Activated CD4-positive, alpha-beta memory T cell treated with anti-CD3 and anti-CD28 coated beads for 36 hours (primary cell): Measurements from ENCODE around the gene RPTOR. TPM values are rescaled to one million over a fixed set of nuclear protein-coding genes. Genes with fewer than 3 reads are reported as not detected.

Experiments
- CTCF ChIA-PET: fragments of 350-600 bp; sonication (Branson Sonifier 250); formaldehyde crosslinking; loops from one replicate; lab custom pipeline; 2021; ENCODE audit warnings: antibody characterized with exemption, inconsistent platforms; lab: Charles Lee
- POLR2A ChIA-PET: fragments of 350-600 bp; sonication (Branson Sonifier 250); formaldehyde crosslinking; loops from one replicate; lab custom pipeline; 2021; ENCODE audit warnings: antibody characterized with exemption; lab: Charles Lee
- DNase-seq: peaks from one replicate; pipeline ENCODE4 v3.0.0-alpha.2; 2020
- H3K27ac Mint-ChIP-seq: one replicate; pipeline ENCODE4 v1.8.0; 2021; ENCODE audit warnings: mixed read lengths
- H3K27me3 Mint-ChIP-seq: one replicate; pipeline ENCODE4 v1.8.0; 2021; ENCODE audit warnings: mixed read lengths
- H3K36me3 Mint-ChIP-seq: one replicate; pipeline ENCODE4 v1.8.0; 2021; ENCODE audit warnings: mixed read lengths
- H3K4me1 Mint-ChIP-seq: one replicate; pipeline ENCODE4 v1.8.0; 2021; ENCODE audit warnings: low read depth, mixed read lengths
- H3K4me3 Mint-ChIP-seq: one replicate; pipeline ENCODE4 v1.8.0; 2021; ENCODE audit warnings: mild to moderate bottlenecking, mixed read lengths
- H3K9me3 Mint-ChIP-seq: one replicate; pipeline ENCODE4 v1.8.0; 2021; ENCODE audit warnings: mixed read lengths
- intact Hi-C: fragments of 100-400 bp; cut with micrococcal nuclease; formaldehyde crosslinking; loops from one replicate; pipeline ENCODE4 v1.15.1; 2023
- total RNA-seq, 2 experiments: library from RNA; stranded (reverse); gene quantifications; one replicate each; pipeline ENCODE4 v1.2.3, GENCODE V29; 2021

The RPTOR gene, protein sequence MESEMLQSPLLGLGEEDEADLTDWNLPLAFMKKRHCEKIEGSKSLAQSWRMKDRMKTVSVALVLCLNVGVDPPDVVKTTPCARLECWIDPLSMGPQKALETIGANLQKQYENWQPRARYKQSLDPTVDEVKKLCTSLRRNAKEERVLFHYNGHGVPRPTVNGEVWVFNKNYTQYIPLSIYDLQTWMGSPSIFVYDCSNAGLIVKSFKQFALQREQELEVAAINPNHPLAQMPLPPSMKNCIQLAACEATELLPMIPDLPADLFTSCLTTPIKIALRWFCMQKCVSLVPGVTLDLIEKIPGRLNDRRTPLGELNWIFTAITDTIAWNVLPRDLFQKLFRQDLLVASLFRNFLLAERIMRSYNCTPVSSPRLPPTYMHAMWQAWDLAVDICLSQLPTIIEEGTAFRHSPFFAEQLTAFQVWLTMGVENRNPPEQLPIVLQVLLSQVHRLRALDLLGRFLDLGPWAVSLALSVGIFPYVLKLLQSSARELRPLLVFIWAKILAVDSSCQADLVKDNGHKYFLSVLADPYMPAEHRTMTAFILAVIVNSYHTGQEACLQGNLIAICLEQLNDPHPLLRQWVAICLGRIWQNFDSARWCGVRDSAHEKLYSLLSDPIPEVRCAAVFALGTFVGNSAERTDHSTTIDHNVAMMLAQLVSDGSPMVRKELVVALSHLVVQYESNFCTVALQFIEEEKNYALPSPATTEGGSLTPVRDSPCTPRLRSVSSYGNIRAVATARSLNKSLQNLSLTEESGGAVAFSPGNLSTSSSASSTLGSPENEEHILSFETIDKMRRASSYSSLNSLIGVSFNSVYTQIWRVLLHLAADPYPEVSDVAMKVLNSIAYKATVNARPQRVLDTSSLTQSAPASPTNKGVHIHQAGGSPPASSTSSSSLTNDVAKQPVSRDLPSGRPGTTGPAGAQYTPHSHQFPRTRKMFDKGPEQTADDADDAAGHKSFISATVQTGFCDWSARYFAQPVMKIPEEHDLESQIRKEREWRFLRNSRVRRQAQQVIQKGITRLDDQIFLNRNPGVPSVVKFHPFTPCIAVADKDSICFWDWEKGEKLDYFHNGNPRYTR (N-terminal part only)
- total RNA-seq = 10 to 100 TPM; 41.5 to 47.9 TPM

DNA sequence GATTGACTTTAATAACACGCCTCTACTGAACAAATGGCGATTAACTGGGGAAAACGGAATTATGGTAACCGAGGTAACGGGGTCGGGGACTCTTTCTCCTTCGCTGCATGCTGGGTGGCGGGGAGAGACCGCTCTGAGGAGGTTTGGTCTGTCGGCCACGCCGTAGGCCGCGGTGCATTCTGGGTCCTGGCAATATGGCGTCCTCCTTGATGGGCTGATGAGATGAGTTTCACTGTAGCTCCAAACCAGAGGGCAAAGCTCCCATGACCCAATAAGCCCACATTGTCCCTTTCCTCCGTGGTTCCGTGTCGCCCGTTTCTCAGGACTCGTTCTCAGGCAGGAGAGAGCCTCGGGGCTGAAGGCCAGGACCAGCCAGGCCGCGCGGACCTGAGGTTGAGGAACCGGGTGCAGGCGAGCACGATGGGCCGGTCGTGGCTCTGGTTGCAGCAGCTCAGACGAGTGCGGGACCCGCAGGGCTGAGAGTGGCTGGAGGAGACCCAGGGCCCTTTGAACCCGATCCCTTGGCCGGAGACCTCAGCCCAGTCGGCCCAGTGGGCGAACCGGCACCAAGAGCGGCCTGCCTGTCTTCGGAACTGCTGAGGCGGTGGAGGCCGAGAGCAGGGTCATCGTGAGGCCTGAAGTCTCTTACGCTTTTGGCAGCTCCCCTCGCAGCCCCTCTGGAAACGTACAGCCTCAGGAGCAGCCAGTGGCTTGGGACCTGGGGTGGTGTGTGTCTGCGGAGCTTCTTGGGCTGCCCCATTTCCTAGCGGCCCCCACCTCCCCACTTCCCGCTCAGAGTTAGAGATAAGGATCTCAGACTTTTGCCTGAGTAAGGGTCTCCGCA lies at the start of gene RPTOR:
RPTOR (plus strand) TSS at position 184 of the 844 bp plus-strand sequence. CDS start 792 bp downstream, outside the sequence.
- Mint-ChIP-seq H3K27me3 (peaks cover 12% of the 10 kb centered on the region), H3K27ac (peak within 1 kb of the TSS; percentile 88), H3K36me3 (peaks cover 2% of the 10 kb centered on the region), H3K4me3 (peak within 1 kb of the TSS; percentile 96), H3K9me3 (no peaks in the 10 kb centered on the region), H3K4me1 (peaks cover 28% of the 10 kb centered on the region)
- ChIA-PET CTCF (interaction anchor here (1.0 to 2.4 kb wide), 4 partner anchors 31 to 557 kb away, joined by 3 to 9 read pairs (median 5); no protein-coding TSS in a partner anchor), POLR2A (interaction anchor here (0.8 to 1.9 kb wide), 6 partner anchors 12 to 385 kb away, joined by 3 to 6 read pairs (median 3); no protein-coding TSS in a partner anchor)
- intact Hi-C loops = no loop called here
- peak; percentile 95 for DNase-seq

- ChIA-PET POLR2A (interaction anchor here (1.4 kb wide), 1 partner anchor 43 kb away, joined by 3 read pairs; no protein-coding TSS in a partner anchor), CTCF (interaction anchor here (2.0 kb wide), 1 partner anchor 70 kb away, joined by 7 read pairs; no protein-coding TSS in a partner anchor)
- peaks cover 7% of the 10 kb centered on the region for H3K4me1 Mint-ChIP-seq
- no peaks in the 10 kb centered on the region for H3K9me3 Mint-ChIP-seq
- no peak overlapping the region for H3K27ac Mint-ChIP-seq
- H3K27me3 Mint-ChIP-seq = peaks cover 26% of the 10 kb centered on the region
- H3K4me3 Mint-ChIP-seq = no peak overlapping the region
- intact Hi-C loops = no loop called here
- no peaks in the 10 kb centered on the region for H3K36me3 Mint-ChIP-seq
- no peak for DNase-seq
Measured at GRCh38 chr17:80497726-80498241, 46.9 kb upstream of the RPTOR start.

- no peak overlapping the region for H3K4me3 Mint-ChIP-seq
- ChIA-PET CTCF (no interaction called here), POLR2A (interaction anchor here (1.4 kb wide), 1 partner anchor 44 kb away, joined by 3 read pairs; no protein-coding TSS in a partner anchor)
- H3K4me1 Mint-ChIP-seq = peaks cover 7% of the 10 kb centered on the region
- H3K27me3 Mint-ChIP-seq = peaks cover 22% of the 10 kb centered on the region
- no peaks in the 10 kb centered on the region for H3K36me3 Mint-ChIP-seq
- DNase-seq = no peak
- intact Hi-C loops = no loop called here
- H3K9me3 Mint-ChIP-seq = no peaks in the 10 kb centered on the region
- no peak overlapping the region for H3K27ac Mint-ChIP-seq
Measured at GRCh38 chr17:80498242-80498919, 46.3 kb upstream of the RPTOR start.

- Mint-ChIP-seq H3K27ac (no peak overlapping the region), H3K4me3 (no peak overlapping the region), H3K4me1 (peaks cover 7% of the 10 kb centered on the region), H3K27me3 (peaks cover 22% of the 10 kb centered on the region), H3K9me3 (no peaks in the 10 kb centered on the region), H3K36me3 (no peaks in the 10 kb centered on the region)
- ChIA-PET POLR2A (no interaction called here), CTCF (no interaction called here)
- no peak for DNase-seq
- intact Hi-C loops = no loop called here
Measured at GRCh38 chr17:80498920-80499410, 45.7 kb upstream of the RPTOR start.

DNA sequence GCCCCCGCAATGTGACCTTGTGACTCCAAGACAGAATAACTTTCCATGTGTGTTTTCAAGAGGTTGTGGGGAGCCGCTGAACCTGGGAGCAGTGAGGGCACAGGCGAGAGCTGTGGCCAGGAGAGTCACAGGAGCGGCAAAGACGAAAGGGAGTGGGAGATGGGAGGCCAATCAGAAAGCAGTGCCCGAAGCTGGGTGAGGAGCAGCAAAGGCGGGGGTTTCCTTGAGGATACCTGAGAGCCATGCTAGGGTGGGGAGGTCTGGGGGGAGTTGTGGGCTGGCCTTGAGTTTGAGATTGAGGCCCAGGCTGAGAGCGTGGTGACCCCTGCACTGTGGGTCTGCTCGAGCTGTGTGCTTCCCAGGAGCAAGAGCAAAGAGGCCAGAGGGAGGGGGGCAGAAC lies 45.1 kb upstream of the RPTOR start:
- Mint-ChIP-seq H3K36me3 (no peaks in the 10 kb centered on the region), H3K27ac (no peak overlapping the region), H3K4me1 (peaks cover 7% of the 10 kb centered on the region), H3K27me3 (peaks cover 19% of the 10 kb centered on the region), H3K9me3 (no peaks in the 10 kb centered on the region), H3K4me3 (no peak overlapping the region)
- no peak for DNase-seq
- POLR2A ChIA-PET = no interaction called here
- intact Hi-C loops = no loop called here
- CTCF ChIA-PET = no interaction called here

DNA sequence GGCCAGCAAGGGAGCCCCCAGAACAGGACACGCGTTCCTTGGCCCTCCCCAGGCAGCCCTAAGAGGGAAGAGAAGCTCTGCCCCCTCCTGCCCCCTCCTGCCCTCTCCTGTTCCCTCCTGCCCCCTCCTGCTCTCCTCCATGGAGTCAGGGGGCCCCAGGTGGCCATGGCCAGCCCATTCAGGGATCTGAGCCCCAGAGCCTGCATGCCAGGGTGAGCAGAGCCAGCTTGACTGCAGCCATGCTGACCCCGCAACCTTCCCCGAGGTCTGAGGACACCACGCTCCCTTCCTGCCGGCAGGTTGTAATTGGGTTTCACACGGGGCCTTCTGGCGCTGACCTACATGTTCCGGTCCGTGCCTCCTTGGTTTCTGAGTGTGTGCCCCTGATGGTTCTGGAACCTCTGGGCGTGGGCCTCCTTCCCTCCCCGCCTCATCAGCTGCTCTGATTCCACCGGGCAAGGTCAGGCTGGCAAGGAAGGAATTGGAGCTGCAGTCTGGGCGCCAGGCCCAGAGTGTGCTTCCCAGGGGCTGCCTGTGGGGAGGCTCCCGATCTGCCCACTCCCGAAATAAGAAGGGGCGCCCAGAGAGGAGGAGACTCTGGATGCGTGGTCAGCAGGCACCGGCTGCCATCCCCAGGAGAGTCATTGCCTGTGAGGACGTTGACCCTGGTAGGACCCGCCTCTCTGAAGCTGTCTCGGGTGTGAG lies 44.5 kb upstream of the RPTOR start:
- POLR2A ChIA-PET = no interaction called here

GRCh38 chr17:80501741-80502577 lies 42.7 kb upstream of the RPTOR start:
- Mint-ChIP-seq H3K4me1 (peaks cover 7% of the 10 kb centered on the region), H3K27ac (no peak overlapping the region), H3K9me3 (no peaks in the 10 kb centered on the region), H3K27me3 (peaks cover 14% of the 10 kb centered on the region), H3K36me3 (no peaks in the 10 kb centered on the region), H3K4me3 (no peak overlapping the region)
- ChIA-PET CTCF (no interaction called here), POLR2A (no interaction called here)
- intact Hi-C loops = no loop called here
- DNase-seq = no peak

More for the DNA sequence above, 44.5 kb upstream of the RPTOR start:
- H3K4me3 Mint-ChIP-seq = no peak overlapping the region
- no peaks in the 10 kb centered on the region for H3K9me3 Mint-ChIP-seq
- CTCF ChIA-PET = no interaction called here
- no peak for DNase-seq
- H3K4me1 Mint-ChIP-seq = peaks cover 7% of the 10 kb centered on the region
- intact Hi-C loops = no loop called here
- no peaks in the 10 kb centered on the region for H3K36me3 Mint-ChIP-seq
- H3K27me3 Mint-ChIP-seq = peaks cover 17% of the 10 kb centered on the region
- H3K27ac Mint-ChIP-seq = no peak overlapping the region

GRCh38 chr17:80502578-80502877 lies 42.1 kb upstream of the RPTOR start:
- DNase-seq = no peak
- no peak overlapping the region for H3K4me3 Mint-ChIP-seq
- ChIA-PET CTCF (no interaction called here), POLR2A (no interaction called here)
- peaks cover 14% of the 10 kb centered on the region for H3K27me3 Mint-ChIP-seq
- peaks cover 3% of the 10 kb centered on the region for H3K4me1 Mint-ChIP-seq
- no peak overlapping the region for H3K27ac Mint-ChIP-seq
- H3K36me3 Mint-ChIP-seq = no peaks in the 10 kb centered on the region
- intact Hi-C loops = no loop called here
- no peaks in the 10 kb centered on the region for H3K9me3 Mint-ChIP-seq

DNA sequence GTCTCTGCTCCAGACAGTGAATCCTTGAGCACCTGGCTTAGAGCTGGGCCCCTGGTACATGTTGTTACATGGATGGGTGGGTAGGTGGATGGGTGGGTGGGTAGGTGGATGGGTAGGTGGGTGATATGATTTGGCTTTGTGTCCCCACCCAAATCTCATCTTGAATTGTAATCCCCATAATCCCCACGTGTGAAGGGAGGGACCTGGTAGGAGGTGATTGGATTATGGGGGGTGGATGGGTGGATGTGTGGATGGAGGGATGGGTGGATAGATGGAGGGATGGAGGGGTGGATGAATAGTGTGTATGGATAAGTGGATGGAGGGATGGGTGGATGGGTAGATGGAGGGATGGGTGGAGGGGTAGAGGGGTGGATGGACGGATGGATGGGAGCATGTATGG lies 41.6 kb upstream of the RPTOR start:
- Mint-ChIP-seq H3K4me3 (no peak overlapping the region), H3K27me3 (peaks cover 11% of the 10 kb centered on the region), H3K4me1 (no peaks in the 10 kb centered on the region), H3K27ac (no peak overlapping the region), H3K9me3 (no peaks in the 10 kb centered on the region), H3K36me3 (no peaks in the 10 kb centered on the region)
- DNase-seq = no peak
- intact Hi-C loops = no loop called here
- POLR2A ChIA-PET = no interaction called here
- CTCF ChIA-PET = no interaction called here

- H3K4me1 Mint-ChIP-seq = no peaks in the 10 kb centered on the region
- no peak overlapping the region for H3K4me3 Mint-ChIP-seq
- no peaks in the 10 kb centered on the region for H3K36me3 Mint-ChIP-seq
- ChIA-PET POLR2A (no interaction called here), CTCF (no interaction called here)
- peaks cover 11% of the 10 kb centered on the region for H3K27me3 Mint-ChIP-seq
- no peak overlapping the region for H3K27ac Mint-ChIP-seq
- intact Hi-C loops = no loop called here
- no peaks in the 10 kb centered on the region for H3K9me3 Mint-ChIP-seq
- DNase-seq = no peak
Measured at GRCh38 chr17:80503921-80504320, 40.7 kb upstream of the RPTOR start.
